AG04450 (cell line): ENCODE results near the gene STRBP. TPM values are rescaled to one million over a fixed set of nuclear protein-coding genes. Genes with fewer than 3 reads are reported as not detected.
"Not testable (repeated sequence)": the region's sequence is repeated elsewhere in the genome, so short reads cannot be mapped to it uniquely, and the experiment has no call there.

Experiments used
- CTCF ChIA-PET: fragments of 300-600, 350-600 bp; formaldehyde crosslinking; extraction: SDS; loops from one replicate; lab custom pipeline; 2022; ENCODE audit warnings: antibody characterized with exemption, inconsistent platforms; lab: Charles Lee
- POLR2A ChIA-PET: fragments of 350-600 bp; formaldehyde crosslinking; extraction: SDS; loops from one replicate; lab custom pipeline; 2021; ENCODE audit warnings: antibody characterized with exemption, inconsistent platforms; lab: Yijun Ruan, JAX
- DNase-seq: peaks from one replicate; pipeline ENCODE4 v3.0.0-alpha.2; 2011; ENCODE audit warnings: low read depth, low spot score
- H3K27ac ChIP-seq: one replicate; pipeline ENCODE4 v1.5.1; 2012; ENCODE audit warnings: low read depth, low read length, control low read depth
- H3K27me3 ChIP-seq: one replicate; pipeline ENCODE4 v1.6.0; 2012; ENCODE audit warnings: low read length; ENCODE audit not compliant: control insufficient read depth, insufficient read depth
- H3K4me3 ChIP-seq: 2 replicates; pipeline ENCODE4 v1.5.1; 2011; ENCODE audit warnings: mild to moderate bottlenecking, low read depth, low read length, control low read depth
- H3K9me3 ChIP-seq: 2 replicates; pipeline ENCODE4 v1.5.1; 2012; ENCODE audit warnings: low read length; ENCODE audit not compliant: control insufficient read depth, insufficient read depth
- polyA plus RNA-seq: library from polyadenylated mRNA; depleted of rRNA; stranded (reverse); fragments of >200 nt; gene quantifications from 2 replicates; pipeline ENCODE4 v1.2.3, GENCODE V29; 2011
- TF ChIP-seq, protein P1 (sequence below): IDR thresholded peaks from 2 replicates; pipeline ENCODE4 v1.5.1; 2011; ENCODE audit warnings: low read depth, low read length, control low read depth, inconsistent platforms

STRBP gene
- polyA plus RNA-seq, 1 experiment, result 6.3 TPM

DNA sequence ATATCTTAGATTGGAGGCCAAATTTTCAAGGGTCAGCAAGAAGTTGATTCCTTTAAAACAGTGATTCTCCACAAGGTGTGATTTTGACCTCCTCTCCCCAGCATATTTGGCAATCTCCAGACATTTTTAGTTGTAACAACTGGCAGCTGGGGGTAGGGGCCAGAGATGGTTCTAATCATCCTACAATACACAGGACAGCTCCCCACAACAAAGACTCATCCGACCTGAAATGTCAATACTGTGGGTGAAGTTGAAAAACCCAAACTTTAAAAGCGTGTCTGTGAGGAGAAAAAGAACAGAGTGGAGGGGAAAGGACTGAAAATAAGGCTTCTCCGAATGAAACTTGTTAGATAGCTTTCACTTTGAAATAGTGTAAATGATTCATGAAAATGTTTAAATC lies 10.0 kb upstream of the STRBP start:
- no peak overlapping the region for H3K4me3 ChIP-seq
- H3K27ac ChIP-seq, result no peak overlapping the region
- ChIA-PET CTCF (no interaction called here), POLR2A (no interaction called here)
- H3K27me3 ChIP-seq, result peaks cover 9% of the 10 kb centered on the region
- TF ChIP-seq, protein P1, sequence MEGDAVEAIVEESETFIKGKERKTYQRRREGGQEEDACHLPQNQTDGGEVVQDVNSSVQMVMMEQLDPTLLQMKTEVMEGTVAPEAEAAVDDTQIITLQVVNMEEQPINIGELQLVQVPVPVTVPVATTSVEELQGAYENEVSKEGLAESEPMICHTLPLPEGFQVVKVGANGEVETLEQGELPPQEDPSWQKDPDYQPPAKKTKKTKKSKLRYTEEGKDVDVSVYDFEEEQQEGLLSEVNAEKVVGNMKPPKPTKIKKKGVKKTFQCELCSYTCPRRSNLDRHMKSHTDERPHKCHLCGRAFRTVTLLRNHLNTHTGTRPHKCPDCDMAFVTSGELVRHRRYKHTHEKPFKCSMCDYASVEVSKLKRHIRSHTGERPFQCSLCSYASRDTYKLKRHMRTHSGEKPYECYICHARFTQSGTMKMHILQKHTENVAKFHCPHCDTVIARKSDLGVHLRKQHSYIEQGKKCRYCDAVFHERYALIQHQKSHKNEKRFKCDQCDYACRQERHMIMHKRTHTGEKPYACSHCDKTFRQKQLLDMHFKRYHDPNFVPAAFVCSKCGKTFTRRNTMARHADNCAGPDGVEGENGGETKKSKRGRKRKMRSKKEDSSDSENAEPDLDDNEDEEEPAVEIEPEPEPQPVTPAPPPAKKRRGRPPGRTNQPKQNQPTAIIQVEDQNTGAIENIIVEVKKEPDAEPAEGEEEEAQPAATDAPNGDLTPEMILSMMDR, result no peak
- no peak for DNase-seq
- H3K9me3 ChIP-seq, result no peaks in the 10 kb centered on the region

DNA sequence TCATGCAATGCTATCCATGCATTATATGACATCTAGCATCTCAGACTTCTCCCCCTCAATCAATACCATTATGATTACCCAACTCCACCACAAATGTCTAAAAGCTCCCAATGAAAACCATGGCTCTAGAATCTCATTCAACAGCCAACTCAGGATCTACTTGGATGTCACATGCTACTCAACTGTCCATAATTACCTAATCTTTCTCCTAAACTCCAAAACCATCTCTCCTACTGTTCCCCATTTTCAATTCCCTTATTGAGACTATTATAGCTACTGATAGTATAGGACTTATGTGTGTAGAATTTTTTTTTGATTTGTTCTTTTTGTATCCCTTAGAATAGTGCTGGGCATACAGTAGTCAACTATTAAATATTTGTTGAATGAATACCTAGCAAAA lies 8.2 kb upstream of the STRBP start:
- no peak overlapping the region for H3K4me3 ChIP-seq
- H3K27ac ChIP-seq, result no peak overlapping the region
- peaks cover 5% of the 10 kb centered on the region for H3K27me3 ChIP-seq
- DNase-seq, result no peak
- TF ChIP-seq, protein P1, result no peak
- POLR2A ChIA-PET, result interaction anchor here (0.6 kb wide), 1 partner anchor 17 kb away, joined by 5 read pairs; no protein-coding TSS in a partner anchor
- CTCF ChIA-PET, result no interaction called here
- no peaks in the 10 kb centered on the region for H3K9me3 ChIP-seq

DNA sequence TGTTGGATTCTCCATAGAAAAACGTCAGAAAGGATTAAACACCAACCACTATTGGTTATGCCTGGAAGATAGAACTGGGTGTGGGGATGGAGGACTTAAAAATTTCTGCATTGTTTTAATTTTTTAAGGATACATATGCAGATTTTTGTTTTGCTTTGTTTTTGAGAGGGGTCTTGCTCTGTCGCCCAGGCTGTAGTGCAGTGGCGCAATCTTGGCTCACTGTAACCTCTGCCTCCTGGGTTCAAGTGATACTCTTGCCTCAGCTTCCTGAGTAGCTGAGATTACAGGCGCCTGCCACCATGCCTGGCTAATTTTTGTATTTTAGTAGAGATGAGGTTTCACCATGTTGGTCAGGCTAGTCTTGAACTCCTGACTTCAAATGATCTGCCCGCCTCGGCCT lies 2.7 kb upstream of the STRBP start:
- H3K27ac ChIP-seq, H3K4me3 ChIP-seq, H3K9me3 ChIP-seq, POLR2A ChIA-PET, DNase-seq, CTCF ChIA-PET: not testable (repeated sequence)
- H3K27me3 ChIP-seq, result peaks cover 19% of the 10 kb centered on the region

DNA sequence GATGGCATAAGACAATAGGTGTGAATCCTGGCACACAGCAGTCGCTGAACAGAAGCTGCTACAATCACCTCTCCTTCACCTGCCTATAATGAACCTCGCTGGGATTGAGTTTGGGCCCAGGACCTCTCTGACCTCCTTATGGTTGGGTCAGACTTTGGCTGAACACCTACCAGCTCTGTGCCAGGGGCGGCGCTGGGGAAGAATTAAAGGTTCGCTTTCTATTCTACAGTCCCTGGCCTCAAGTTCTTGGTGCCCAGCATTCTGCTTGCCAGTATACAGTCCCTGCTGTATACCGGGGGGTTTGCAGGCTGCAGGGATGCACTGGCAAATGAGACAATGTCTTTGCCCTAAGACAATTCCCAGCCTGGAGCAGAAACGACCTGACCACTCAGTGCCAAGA lies 895 bp upstream of the STRBP start:
- Histone ChIP-seq H3K27me3 (peaks cover 24% of the 10 kb centered on the region), H3K9me3 (no peaks in the 10 kb centered on the region; the same call in 1 of the 2 replicates), H3K27ac (no peak overlapping the region), H3K4me3 (peak overlapping the region; percentile 68; the same call in 1 of the 2 replicates)
- CTCF ChIA-PET, result no interaction called here
- TF ChIP-seq, protein P1, result no peak
- no peak for DNase-seq
- POLR2A ChIA-PET, result no interaction called here

DNA sequence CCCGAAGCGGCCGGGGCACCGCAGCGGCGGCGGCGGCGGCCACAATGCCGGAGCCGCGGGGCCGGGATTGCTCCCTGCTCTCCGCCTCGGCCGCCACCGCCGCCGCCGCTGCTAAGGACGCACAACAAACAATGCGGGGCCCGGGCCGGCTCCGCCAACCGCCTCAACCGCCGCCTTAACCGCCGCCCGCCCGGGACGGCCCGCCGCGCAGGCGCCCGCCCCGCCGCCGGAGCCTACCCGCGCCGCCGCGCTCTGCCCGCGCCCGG lies 254 bp downstream of the STRBP start:
- DNase-seq, result no peak
- ChIA-PET CTCF (no interaction called here), POLR2A (no interaction called here)
- H3K27me3 ChIP-seq, result peaks cover 24% of the 10 kb centered on the region
- peak overlapping the region; percentile 65 for H3K4me3 ChIP-seq
- H3K9me3 ChIP-seq, result no peaks in the 10 kb centered on the region; the same call in 1 of the 2 replicates
- no peak overlapping the region for H3K27ac ChIP-seq
- TF ChIP-seq, protein P1, result no peak
